Spleen (tissue), 7 donors: Measurements from ENCODE around the gene IKBKG.

ENCODE experiments used
- POLR2A ChIP-seq, 3 donors: fragments of 450-650 bp; IDR thresholded peaks; one replicate each; pipeline ENCODE4 v1.5.1; 2017; ENCODE audit warnings: antibody characterized with exemption in 3 of 3, mild to moderate bottlenecking in 1 of 3
- POLR2AphosphoS5 ChIP-seq, 3 donors: sonication (generic); formaldehyde crosslinking; IDR thresholded peaks; one replicate each; pipeline ENCODE4 v1.5.1; 2017; ENCODE audit warnings: antibody characterized with exemption in 3 of 3
- TF ChIP-seq, protein P1 (sequence below), 11 experiments: fragments of 200-600 bp in 7 of 11; fragments of 450-650 bp in 4 of 11; sonication (generic) in 4 of 11; IDR thresholded peaks in 8 of 11; conservative IDR thresholded peaks in 3 of 11; 1 replicate in 7 of 11; 2 replicates in 4 of 11; pipeline versions ENCODE4 v1.4.0 to v1.8.0; 2016 to 2021; ENCODE audit warnings: antibody characterized with exemption in 11 of 11, inconsistent platforms in 4 of 11, mild to moderate bottlenecking in 1 of 11
- donor health status: DM: no; HTN: no; CAD: no; lungs with moderate emphysema.
- donor health status: DM: no; HTN: no; CAD: no.
- donor health status: DM: no; HTN: no; CAD: no.

DNA sequence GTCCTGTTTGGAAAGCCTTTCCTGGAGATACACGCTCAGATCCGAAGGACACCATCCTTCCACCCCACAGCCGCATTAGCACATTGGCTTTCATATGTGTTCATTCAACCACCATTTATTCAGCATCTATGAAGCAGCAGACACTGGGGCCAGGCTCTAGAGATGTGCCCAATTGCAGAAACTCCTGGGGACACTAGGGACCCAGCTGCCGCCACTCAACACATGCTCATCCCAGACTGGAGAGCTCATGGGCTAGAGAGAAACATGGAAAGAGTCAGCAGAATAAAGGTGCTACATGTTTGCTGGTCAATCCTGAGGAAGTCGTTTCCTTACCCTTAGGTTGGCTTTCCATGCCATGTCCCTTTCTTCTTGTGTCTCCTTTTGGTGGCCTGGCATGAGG, 45.1 kb downstream of the IKBKG start:
- TF ChIP-seq, protein P1, sequence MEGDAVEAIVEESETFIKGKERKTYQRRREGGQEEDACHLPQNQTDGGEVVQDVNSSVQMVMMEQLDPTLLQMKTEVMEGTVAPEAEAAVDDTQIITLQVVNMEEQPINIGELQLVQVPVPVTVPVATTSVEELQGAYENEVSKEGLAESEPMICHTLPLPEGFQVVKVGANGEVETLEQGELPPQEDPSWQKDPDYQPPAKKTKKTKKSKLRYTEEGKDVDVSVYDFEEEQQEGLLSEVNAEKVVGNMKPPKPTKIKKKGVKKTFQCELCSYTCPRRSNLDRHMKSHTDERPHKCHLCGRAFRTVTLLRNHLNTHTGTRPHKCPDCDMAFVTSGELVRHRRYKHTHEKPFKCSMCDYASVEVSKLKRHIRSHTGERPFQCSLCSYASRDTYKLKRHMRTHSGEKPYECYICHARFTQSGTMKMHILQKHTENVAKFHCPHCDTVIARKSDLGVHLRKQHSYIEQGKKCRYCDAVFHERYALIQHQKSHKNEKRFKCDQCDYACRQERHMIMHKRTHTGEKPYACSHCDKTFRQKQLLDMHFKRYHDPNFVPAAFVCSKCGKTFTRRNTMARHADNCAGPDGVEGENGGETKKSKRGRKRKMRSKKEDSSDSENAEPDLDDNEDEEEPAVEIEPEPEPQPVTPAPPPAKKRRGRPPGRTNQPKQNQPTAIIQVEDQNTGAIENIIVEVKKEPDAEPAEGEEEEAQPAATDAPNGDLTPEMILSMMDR (IDR thresholded peaks at IDR 0.05 in 8 of 11, conservative IDR thresholded peaks at IDR 0.05 in 3 of 11): no peak
- TF ChIP-seq POLR2AphosphoS5 (IDR thresholded peaks at IDR 0.05) (no peak), POLR2A (IDR thresholded peaks at IDR 0.05) (no peak)
